ENCODE data around the gene C3orf70.

GRCh38 chr3:185029086-185029485, 123.8 kb downstream of the C3orf70 start:
- TF ChIP-seq POLR2A (IDR thresholded peaks at IDR 0.05) = no peak
- no peak for TF ChIP-seq CTCF (IDR thresholded peaks at IDR 0.05 in 8 of 11, conservative IDR thresholded peaks at IDR 0.05 in 3 of 11)
- no peak for TF ChIP-seq POLR2AphosphoS5 (IDR thresholded peaks at IDR 0.05)

Measured in spleen (tissue), 7 donors.